Left renal pelvis (tissue), 4 donors: ENCODE results near the gene LSM3. TPM values are rescaled to one million over a fixed set of nuclear protein-coding genes. Genes with fewer than 3 reads are reported as not detected.
"Not testable (repeated sequence)": the region's sequence is repeated elsewhere in the genome, so short reads cannot be mapped to it uniquely, and the experiment has no call there.

Source experiments
- DNase-seq, 4 donors: peaks; one replicate each; pipeline ENCODE4 v3.0.0-alpha.2; 2013; ENCODE audit warnings: low read depth in 4 of 4, low spot score in 3 of 4
- polyA plus RNA-seq, 4 donors: library from polyadenylated mRNA; unstranded; fragments of 120-200 nt; gene quantifications; one replicate each; pipeline ENCODE4 v1.2.1, GENCODE V29; 2013; ENCODE audit not compliant: insufficient read length in 4 of 4

Gene LSM3
- polyA plus RNA-seq, 4 donors: 15.7 to 22.9 (median 16.8) TPM

DNA sequence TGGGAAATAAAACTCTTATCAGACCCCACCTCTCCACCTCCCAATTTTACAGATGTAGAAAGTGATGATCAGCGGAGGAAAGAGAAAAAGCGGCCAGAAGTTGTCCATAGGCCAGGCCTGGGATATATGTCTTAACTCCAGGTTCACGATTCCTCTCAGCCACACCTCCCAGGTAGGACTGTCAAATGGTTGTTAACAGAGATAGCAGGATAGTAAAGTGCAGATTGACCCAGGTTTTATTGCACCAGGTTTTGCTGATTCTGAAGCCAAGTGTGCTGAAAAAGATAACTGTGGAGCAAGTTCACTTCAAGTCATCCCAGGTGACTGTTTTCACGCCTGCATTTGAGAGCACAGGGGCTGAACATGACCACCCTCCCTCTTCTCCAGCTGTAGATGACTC, 36.1 kb downstream of the LSM3 start:
- DNase-seq: no peak

DNA sequence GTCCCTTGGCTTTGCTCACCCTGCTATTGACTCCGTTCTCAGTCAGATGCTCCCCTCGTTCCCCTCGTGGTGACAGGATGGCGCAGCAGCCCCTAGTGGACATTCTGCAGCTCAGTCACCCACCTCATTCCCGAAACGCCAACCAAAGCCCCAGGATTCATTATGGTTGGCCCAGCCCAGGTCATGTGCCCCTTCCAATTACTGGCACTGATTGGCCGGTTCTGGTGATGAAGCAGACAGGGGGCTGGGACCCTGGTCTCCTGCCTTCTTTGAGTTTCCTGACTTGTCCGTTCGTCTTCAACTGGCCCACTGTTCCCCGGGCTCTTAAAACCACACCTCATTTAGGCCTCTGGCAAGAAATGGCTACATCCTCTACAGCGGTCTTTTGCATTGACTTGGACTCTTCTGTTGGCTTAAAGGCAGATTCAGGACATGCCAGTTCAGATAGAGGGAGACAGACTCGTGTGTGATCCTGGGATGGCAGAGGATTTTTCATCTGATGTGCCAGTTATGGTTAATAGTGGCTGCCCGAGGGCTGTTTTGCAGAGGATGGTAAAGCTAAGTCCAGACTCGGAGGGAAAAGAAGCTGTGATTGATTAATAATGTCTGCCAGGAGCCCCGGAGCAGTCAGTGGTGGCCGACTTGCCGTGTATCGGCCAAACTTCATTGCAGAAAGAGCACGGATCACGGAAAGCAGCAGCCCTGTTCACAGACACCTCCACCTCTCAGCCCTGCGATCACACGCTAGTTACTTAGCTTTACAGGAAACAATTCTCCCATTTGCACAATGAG, 37.8 kb downstream of the LSM3 start:
- DNase-seq: peak in 3 of 4 donors; percentile 59 to 76 (median 76)

DNA sequence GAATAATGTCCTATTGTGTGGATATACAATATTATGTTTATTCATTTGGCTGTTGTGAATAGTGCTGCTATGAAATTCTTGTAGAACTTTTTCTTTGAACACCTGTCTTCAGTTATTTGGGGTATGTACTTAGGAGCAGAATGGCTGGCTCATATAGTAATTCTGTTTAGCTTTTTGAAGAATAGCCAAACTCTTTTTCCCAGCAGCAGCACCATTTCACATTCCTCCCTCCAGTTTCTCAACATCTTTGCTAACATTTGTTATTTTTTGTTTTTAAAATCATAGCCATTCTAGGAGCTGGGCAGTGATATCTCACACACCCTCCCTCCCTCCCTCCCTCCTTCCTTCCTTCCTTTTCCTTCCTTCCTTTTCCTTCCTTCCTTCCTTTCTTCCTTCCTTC, 39.7 kb downstream of the LSM3 start:
- no peak for DNase-seq

DNA sequence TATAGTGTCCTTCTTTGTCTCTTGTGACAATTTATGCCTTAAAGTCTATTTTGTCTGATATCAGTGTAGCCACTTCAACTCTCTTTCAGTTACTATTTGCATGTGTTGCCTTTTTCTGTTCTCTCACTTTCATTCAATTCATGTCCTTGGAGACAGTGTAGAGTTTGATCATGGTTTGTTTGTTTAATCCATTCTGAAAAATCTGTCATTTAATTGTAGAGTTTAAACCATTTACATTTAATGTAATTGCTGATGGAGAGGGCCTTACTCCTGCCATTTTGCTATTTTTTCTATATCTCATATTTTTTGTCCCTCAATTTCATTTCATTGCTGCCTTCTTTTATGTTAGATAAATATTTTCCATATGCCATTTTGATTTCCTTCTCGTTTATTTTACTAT, 42.3 kb downstream of the LSM3 start:
- DNase-seq: no peak

DNA sequence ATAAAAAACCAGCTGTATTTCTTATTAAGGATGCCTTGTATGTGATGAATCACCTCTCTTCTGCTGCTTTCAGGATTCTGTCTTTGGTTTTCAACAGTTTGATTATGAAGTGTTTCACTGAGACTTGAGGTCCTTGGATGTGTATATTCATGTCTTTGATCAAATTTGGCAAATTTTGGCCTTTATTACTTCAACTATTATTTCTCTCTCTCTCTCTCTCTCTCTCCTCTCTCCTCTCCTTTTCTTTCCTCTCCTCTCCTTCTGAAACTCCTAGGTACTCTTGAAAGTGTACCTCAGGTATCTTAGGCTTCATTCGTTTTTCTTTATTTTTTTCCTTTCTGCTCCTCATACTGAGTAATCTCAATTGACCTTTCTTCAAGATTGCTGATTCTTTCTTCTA, 43.3 kb downstream of the LSM3 start:
- no peak for DNase-seq

DNA sequence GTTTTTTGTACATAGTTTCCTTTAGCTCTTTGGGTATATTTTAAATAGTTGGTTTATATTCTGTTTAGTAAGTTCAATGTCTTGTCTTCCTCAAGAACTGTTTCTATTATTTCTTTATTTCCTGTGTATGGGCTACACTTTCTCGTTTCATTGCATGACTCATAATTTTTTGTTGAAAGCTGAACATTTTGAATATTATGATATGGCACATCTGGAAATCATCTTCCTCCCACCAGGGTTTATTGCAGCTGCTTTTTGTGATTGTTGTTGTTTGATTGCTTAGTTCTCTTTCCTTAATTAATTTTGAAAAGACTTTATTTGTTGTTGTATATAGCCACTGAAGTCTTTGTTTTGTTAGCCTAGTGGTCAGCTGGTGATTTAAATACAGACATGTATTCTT, 43.8 kb downstream of the LSM3 start:
- DNase-seq: no peak

DNA sequence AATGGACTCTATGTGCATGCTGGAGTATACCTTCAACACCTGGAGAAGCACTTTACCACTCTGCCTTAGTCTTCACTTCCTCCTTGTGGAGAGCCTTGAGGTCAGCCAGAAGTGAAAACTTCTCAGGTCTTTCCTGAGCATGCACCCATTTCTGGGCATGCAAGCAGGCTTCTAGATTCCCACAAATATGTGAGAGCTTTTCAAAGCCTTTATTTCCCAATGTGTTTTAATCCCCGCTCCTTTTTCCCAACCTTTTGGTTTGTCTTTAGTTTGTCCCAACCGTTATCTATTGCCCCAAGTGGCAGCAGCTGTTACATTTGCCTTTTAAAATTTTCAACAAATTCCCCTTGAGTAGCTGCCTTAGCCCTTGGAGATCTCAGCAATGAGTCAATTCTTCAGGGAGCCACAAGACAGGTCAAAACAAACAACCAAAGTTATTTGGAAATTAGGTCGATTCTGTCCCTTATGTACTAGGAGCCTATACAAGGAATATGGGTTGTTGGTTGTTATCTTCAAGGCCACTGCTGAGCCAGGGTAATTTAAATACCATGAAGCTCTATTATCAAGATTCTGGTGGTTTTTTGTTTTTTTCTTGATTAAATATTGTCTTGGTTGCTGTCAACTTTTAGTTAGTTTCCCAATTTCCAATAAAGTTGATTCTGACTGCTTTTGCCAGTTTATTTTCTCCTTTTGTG, 44.4 kb downstream of the LSM3 start:
- DNase-seq: no peak

DNA sequence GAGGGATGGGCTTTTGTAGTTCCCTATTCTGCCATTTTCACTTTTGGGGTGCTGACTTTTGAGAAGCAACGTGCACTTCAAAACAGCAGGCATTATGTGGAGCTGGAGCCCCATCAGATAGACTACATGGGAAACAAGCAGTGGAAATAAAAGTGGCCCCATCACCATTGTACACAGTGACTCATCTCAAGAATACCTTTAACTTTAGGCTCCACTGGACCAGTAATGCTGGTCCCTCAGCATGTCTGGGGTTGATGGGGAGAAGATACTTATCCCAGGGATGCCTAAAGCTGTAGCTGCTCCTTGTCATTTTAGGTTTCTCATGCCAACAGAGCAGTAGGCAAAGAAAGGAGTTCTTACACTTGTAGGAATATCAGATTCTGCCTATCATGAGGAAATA, 45.0 kb downstream of the LSM3 start:
- no peak for DNase-seq

GRCh38 chr3:14224895-14225294, 46.3 kb downstream of the LSM3 start:
- DNase-seq: no peak

- DNase-seq: no peak
Observed at GRCh38 chr3:14225421-14225820, 46.8 kb downstream of the LSM3 start.

DNA sequence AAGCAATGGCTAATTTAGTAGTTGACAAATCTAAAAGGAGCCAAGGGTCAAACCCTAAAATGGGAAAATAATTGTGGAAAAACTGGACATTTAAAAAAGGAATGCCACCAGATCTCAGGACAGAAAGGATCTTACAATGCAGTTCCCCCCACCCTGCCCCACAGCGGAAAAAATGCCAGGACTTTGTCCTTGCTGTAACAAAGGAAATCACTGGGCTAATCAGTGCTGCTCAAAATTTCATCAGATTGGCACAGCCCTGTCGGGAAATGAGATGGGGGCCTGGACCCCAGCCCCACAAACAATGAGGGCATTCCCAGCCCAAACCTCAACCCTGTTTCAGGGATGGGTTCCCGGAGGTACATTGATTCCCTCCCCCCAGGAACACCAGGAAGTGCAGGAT, 47.7 kb downstream of the LSM3 start:
- not testable (repeated sequence) for DNase-seq

GRCh38 chr3:14227856-14228255, 49.2 kb downstream of the LSM3 start:
- DNase-seq: no peak

- no peak for DNase-seq
Observed at GRCh38 chr3:14228681-14229470, 50.3 kb downstream of the LSM3 start.

DNA sequence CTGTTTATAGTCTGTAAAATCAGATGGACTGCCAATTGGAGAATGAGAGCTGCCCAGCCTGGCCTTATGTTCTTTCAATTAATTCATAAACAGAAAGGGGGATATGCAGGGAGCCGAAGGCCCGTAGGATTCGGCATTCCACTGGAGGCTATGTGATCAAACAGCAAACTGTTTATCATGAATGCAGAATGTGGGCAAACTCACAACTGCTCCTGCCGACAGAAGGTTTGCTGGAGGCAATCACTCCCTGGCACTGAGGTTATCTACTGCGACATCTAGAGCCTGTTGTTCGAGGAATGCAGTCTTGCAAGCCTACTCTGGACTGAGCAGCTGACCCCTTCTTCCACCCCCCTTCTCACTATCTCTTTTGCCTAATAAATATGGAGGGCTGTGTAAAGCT, 51.1 kb downstream of the LSM3 start:
- DNase-seq: not testable (repeated sequence)

DNA sequence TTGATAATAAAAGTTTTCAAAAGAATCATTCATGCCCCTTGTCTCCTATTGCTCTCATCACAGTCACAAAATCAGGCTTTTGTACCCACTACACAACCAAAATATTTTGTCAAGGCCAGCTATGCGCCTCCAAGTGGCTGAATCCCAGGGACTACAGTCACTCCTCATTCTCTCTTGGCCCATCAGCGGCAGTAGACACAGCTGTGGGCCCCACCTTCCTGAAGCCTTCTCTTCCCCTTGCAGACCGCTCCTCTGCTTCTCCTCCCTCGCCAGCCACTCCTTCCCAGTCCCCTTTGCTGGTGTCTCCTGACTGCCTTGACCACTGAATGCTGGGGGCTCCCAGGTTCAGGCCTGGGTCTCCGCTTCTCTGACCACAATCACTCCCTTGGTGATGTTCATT, 52.1 kb downstream of the LSM3 start:
- DNase-seq: no peak

DNA sequence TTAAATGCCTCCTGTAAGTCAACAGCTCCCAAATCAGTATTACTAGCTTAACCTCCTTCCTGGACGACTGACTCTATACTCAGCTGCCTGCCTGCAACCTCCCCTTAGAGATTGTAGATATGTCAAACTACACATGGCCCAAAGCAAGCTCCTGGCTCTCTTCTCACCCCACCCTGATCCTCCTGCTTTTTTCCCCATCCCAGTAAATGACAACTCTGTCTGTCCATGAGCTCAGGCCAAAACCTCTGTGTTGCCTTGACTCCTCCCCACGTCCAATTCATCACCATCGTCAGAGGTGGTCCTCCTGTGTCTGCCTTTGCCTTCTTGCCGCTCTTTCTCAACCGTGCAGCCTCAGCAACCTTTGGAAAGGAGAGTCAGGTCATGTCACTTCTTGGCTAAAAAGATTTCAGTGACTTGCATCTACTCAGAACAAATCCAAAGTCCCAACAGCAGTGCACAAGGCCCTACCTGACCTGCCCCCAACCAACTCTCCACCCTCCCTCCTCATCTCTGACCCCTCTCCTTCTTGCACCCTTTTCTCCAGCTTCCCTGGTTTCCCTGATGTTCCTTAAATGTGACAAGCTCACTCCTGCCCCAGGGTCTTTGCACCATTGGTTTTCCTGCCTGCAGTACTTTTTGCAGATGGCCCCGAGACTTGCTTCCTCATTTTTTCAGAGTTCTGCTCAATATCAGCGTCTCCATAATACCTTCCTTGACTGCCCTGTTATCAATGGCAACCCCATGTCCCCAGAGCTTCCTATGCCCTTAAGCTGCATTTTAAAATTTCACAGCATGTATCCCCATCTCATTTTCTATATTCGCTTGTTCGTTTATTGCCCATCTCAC, 52.8 kb downstream of the LSM3 start:
- no peak for DNase-seq

DNA sequence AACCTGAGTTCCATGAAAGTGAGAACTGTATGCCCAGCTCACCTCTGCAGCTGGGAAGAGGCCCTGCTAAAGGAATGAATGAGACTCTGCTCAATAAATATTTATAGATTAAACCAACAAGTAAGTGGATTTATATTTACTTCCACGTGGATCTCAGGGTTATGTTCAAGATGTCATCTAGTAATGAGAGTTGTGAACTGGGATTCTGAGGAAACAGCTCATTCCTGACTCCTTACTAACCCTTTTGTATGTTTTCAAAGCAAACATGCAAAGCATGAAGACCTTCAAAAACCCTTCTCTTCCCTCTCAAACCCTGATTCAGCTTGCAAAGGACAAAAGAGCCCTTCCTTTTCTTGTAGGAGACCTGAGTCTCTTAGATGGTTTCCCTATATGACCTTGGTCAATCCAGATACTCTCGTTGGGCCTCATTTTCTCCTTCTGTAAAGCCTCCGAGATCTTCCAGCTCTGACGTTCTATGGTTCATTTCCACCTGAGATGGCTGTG, 53.4 kb downstream of the LSM3 start:
- no peak for DNase-seq

GRCh38 chr3:14234251-14235002, 55.8 kb downstream of the LSM3 start:
- no peak for DNase-seq

DNA sequence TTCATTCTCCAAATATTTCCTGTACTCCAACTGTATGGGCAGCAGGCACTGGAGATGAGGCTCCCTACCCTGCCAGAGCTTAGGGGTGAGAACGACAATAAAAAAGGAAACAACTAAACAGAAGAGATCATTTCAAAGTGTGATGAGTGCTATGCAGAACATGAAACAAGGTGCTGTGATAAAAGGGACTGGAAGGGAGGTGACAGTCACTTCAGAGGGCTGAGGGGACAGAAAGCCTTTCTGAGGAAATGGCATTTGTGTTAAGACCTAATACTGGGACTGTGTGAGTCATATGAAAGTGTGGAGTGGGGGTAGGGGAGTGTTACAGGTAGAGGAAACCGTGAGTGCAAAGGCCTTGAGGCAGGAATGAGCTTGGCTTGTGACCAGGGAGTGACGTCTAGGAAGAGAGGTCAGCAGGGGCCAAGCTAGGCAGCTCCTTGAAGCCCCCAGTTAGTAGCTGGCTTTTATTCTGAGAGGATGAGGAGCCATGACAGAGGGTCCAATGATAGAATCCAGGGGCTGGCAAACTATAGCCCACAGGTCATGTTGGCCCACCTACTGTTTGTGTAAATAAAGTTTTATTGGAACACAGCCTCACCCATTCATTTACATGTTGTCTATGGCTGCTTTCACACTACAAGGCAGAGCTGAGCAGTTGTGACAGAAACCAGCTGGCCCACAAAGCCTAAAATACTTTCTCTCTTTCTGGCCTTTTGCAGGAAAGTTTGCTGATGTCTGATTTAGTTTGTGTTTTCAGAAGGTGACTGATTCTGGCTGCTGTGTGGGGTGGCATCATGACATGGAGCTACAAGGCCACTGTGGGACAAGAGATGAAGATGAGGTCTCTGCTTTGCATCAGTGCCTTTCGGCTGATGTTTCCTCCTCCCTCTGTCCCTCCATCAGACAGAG, 56.6 kb downstream of the LSM3 start:
- no peak for DNase-seq
